ENCODE data around the gene AIP.
A peak's percentile ranks its signal among the peaks of the same experiment; 100 is the strongest.

Gene AIP

GRCh38 chr11:67449116-67449844, 33.5 kb upstream of the AIP start:
- DNase-seq: no peak

- DNase-seq: no peak
Observed at GRCh38 chr11:67450796-67451657, 31.8 kb upstream of the AIP start.

GRCh38 chr11:67451658-67451976, 31.2 kb upstream of the AIP start:
- no peak for DNase-seq

GRCh38 chr11:67452141-67452952, 30.5 kb upstream of the AIP start, which contains the start of gene GPR152:
TSS of gene GPR152 (minus strand) at chr11:67452729. CDS start at chr11:67452724, 5 bp downstream.
- no peak for DNase-seq

GRCh38 chr11:67453816-67454732, 28.8 kb upstream of the AIP start:
- DNase-seq: no peak

- DNase-seq: no peak
Observed at GRCh38 chr11:67455054-67455453, 27.8 kb upstream of the AIP start, which contains the start of gene CABP4. TSS of gene CABP4 (plus strand) at chr11:67455354. CDS start at chr11:67455424, 70 bp downstream.

GRCh38 chr11:67456068-67456705, 26.6 kb upstream of the AIP start:
- no peak for DNase-seq

GRCh38 chr11:67457453-67457852, 25.4 kb upstream of the AIP start:
- no peak for DNase-seq

GRCh38 chr11:67458266-67458665, 24.6 kb upstream of the AIP start:
- no peak for DNase-seq

GRCh38 chr11:67463186-67463585, 19.6 kb upstream of the AIP start:
- DNase-seq: no peak

- no peak for DNase-seq
Observed at GRCh38 chr11:67463680-67464410, 19.0 kb upstream of the AIP start.

GRCh38 chr11:67464411-67465188, 18.2 kb upstream of the AIP start:
- peak; percentile 89 for DNase-seq

- peak; percentile 27 for DNase-seq
Observed at GRCh38 chr11:67465189-67465510, 17.7 kb upstream of the AIP start.

- peak; percentile 62 for DNase-seq
Observed at GRCh38 chr11:67465530-67465929, 17.3 kb upstream of the AIP start.

GRCh38 chr11:67466367-67466766, 16.5 kb upstream of the AIP start:
- DNase-seq: no peak

- no peak for DNase-seq
Observed at GRCh38 chr11:67466962-67467771, 15.7 kb upstream of the AIP start.

- DNase-seq: no peak
Observed at GRCh38 chr11:67468056-67468455, 14.8 kb upstream of the AIP start.

- no peak for DNase-seq
Observed at GRCh38 chr11:67468456-67468758, 14.4 kb upstream of the AIP start.

- peak; percentile 75 for DNase-seq
Observed at GRCh38 chr11:67468759-67469507, 13.9 kb upstream of the AIP start, which contains the start of gene TMEM134. TSS of gene TMEM134 (minus strand) at chr11:67469251. CDS start at chr11:67469192, 59 bp downstream.
